Mucosa of gallbladder (tissue), 1 donor: ENCODE measurements around the gene ERF. TPM values are rescaled to one million over a fixed set of nuclear protein-coding genes. Genes with fewer than 3 reads are reported as not detected.
A peak's percentile ranks its signal among the peaks of the same experiment; 100 is the strongest.

ENCODE experiments used
- DNase-seq: peaks from one replicate; pipeline ENCODE4 v3.0.0-alpha.2; 2020; ENCODE audit warnings: low spot score
- total RNA-seq: library from RNA; stranded (reverse); gene quantifications from one replicate; pipeline ENCODE4 v1.2.1, GENCODE V29; 2021
- donor health status: DM: no; HTN: no; CAD: no.

Gene ERF
- total RNA-seq, 1 donor from 2014 or later: 68.3 TPM

DNA sequence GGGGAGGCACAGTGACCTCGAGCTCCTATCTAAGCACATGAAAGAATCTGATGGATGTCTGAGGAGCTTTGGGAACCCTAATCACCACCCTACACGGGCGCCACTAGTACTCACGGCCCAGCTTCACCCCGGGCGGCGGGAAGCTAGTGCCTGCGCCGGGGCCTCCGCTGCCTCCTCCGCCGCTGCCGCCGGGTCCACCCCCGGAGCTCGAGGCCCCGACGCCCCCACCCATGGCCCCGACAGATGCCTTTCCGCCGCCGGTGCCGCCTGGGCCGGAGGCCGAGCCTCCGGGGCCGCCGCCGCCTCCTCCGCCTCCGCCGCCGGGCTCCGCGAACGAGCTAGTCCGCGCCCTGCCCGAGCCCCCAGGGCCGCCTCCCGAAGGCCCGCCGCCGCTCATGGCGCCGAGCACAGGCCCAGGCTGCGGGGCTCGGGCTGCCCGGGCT, 12.8 kb downstream of the ERF start:
- no peak for DNase-seq

- DNase-seq: no peak
Observed at GRCh38 chr19:42241279-42241678, 13.6 kb downstream of the ERF start.

GRCh38 chr19:42239544-42240220, 15.2 kb downstream of the ERF start:
- DNase-seq: no peak

DNA sequence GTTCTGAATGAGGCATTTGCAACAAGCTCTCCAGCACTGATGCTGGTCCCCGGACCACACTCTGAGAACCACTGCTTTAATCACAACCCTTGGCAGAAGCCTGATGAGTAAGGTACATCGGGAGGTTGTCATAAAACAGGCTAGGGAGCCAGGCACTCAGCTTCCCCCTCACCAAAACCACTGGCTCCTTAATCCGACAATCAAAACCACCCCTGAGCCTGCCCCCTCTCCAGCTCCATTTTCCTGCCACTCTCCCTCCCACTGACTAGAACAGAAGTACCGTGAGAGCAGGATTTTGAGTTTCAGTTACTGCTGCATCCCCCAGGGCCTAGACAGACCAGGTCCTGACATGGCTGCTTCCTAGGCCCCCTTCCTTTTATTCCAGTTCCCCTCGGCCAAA, 19.7 kb downstream of the ERF start:
- DNase-seq: no peak

DNA sequence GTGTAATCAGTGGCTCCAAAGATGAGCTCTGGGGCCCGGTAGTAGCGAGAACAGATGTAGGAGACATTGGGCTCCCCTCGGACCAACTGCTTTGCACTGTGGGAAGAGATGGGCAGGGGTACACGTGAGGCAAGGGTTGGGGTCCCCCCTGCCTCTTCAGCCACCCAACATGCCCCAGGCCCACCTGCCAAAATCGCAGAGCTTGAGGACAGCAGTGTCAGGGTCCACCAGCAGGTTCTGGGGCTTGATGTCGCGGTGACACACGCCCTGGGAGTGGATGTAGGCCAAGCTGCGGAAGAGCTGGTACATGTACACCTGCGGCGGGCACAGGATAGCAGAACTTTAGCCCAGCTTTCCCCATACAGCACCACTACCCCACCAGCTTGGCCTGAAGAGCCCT, 20.6 kb downstream of the ERF start:
- no peak for DNase-seq

GRCh38 chr19:42233678-42234292, 21.1 kb downstream of the ERF start:
- no peak for DNase-seq

DNA sequence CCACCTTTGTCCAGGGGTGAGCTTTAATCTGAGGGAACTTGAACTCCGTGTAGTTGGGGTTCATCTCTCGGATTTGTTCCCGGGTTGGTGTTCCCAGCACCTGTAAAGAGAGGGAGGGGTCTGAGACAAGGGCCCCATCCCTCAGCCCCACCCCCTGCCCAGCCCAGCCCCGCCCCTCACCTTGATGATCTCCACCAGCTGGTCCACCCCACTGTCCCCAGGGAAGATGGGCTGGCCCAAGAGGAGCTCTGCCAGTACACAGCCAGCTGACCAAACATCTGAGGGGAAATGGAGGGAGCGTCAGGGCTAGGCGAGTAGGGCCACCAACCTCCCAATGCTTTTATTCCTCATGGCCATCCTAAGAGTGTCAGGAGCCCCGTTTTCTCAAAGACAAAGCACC, 21.8 kb downstream of the ERF start:
- DNase-seq: no peak

GRCh38 chr19:42232435-42232834, 22.5 kb downstream of the ERF start:
- DNase-seq: no peak

GRCh38 chr19:42230571-42230970, 24.4 kb downstream of the ERF start:
- no peak for DNase-seq

DNA sequence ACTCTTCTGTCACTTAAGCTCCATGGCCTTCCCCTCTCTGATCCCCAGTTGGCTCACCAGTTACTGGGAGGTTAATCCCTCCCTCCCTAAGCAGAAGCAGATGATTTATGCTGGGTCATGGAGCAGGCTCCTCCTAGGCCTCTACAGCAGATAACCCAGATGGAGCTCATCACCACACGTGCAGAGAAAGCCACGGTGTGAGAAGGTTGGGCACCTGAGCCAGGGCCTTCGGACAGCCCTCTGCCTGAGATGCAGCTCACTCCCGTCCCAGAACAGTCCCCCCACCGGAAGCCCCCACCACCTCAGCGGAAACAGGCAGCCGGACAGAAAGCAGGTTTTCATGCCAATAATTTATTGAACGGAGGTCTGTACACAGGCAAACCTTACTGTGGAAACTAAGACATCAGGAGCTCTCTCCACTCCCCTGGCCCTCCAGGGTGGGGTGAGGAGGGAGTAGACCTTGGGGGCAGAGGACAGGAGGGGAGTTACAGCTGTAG, 25.0 kb downstream of the ERF start:
- no peak for DNase-seq

DNA sequence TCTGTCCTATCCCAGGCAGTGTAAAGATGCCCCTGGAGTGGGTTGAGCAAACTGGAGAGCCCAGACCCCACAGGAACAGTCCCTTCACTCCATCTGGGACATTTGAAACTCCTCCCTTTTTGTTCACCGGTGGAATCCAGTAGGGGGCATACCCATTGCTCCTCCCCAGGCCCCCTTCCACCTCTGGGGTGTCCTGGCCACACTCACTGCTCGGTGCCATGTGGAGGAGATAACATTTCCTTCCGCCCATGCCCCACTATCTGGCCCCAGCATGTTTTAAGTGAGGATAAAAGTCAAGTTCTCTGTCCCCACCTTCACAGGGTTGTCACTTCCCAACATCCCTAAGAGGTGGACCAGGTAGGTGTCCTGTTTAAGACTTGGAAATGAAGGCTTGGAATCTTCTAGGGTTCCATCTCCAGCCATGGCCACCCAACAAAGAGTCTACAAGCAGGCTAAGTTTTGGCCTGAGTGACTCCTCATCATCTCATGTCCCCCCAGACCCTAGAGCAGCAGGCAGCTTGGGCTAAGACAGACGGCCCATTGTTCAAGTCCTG, 25.6 kb downstream of the ERF start:
- DNase-seq: no peak

GRCh38 chr19:42228641-42229040, 26.3 kb downstream of the ERF start:
- no peak for DNase-seq

GRCh38 chr19:42226886-42227285, 28.0 kb downstream of the ERF start:
- DNase-seq: no peak

GRCh38 chr19:42225718-42226292, 29.1 kb downstream of the ERF start:
- no peak for DNase-seq

- no peak for DNase-seq
Observed at GRCh38 chr19:42224940-42225717, 29.8 kb downstream of the ERF start.

GRCh38 chr19:42220751-42221097, 34.2 kb downstream of the ERF start:
- DNase-seq: no peak

DNA sequence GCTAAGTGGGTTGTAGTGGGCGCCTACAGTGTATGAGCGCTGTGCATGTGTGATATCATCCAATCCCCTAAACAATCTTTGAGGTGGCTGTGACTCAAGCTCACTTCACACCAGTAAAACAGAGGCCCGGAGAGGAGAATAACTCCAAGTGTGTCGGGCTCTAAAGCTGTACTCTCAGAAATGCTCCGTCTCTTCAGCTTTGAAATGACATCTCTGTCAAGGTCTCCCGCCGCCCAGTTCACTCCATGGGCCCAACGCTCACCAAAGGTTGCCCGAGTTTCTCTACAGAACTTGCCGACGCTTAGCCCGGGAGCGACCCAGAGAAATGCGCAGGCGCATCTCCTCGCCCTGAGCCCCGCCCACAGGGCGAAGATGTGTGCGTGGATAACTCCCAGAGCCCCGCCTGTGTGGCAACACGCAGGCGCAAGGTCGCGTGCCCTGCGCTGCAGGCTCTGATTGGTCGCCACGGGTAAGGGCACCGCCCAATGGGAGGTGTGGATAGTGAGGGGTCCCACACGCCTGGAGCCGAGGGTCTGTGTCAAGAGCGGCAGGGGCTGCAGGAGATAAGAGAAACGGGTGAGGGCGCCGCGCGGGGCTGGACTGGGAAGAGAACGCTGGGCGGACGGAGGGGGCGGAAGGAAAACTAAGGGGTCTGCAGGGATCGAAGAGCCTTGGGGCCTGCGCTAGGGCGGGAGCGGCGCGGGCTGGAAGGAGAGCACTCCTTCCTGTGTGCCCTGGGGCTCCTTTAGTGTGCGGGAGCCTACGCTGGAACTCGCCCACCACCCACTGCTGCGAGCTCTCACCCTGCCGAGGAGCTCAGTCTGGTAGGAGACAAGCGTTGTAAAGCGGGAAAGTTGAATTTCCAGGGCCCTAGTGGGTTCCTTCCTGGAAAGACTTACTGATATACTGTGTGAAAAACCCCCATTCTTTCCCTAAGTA, 34.8 kb downstream of the ERF start, which contains the start of gene ZNF526:
Gene ZNF526, plus strand, starts transcription at position 501 of the 939 bp plus-strand sequence. CDS start 4,092 bp downstream, outside the sequence.
- DNase-seq: peak; percentile 97

DNA sequence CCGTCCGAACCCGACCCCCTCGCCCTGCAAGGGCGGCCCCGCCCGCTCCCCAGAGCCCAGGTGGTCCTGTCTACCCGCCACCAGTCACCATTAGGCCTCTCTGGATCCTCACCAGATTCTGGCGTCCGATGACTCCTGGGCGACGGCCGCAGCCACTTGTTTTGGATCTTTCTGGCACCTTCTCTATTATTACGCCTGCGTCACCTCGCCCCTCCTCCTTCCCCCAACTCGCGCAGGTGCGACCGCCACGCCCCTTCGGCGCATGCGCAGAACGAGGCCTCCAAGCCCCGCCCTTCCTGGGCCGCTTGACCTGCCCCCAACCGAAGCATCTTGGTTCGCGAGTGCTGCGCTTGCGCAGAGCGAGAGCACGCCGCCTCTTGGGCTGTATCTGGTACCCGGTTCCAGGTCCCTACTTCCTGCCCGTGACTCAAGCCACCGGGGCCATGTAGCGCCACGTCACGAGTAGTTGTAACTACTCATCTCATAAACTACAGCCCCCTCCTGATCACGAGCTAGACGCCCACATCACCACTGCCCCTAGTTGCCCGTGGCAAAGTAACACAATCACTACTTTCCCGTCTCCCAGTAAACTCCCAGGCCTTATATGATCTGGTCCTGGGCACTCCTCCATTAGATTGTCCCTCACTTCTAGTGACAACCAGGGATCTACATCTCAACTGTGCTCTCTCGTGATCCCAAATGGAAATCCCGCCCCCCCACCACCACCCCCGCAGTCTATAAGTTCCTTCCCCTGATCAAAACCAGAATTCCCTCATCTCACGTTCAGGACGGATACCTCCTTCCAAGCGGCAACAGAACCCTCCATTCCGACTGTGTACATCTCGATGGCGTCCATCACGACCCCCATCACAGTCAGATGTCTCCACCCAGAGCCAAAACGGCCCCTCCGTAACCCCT, 37.1 kb downstream of the ERF start, which contains the start of gene DEDD2:
Gene DEDD2, minus strand, starts transcription at position 158 of the 918 bp plus-strand sequence. CDS start 670 bp downstream, outside the sequence.
- peak; percentile 99 for DNase-seq

DNA sequence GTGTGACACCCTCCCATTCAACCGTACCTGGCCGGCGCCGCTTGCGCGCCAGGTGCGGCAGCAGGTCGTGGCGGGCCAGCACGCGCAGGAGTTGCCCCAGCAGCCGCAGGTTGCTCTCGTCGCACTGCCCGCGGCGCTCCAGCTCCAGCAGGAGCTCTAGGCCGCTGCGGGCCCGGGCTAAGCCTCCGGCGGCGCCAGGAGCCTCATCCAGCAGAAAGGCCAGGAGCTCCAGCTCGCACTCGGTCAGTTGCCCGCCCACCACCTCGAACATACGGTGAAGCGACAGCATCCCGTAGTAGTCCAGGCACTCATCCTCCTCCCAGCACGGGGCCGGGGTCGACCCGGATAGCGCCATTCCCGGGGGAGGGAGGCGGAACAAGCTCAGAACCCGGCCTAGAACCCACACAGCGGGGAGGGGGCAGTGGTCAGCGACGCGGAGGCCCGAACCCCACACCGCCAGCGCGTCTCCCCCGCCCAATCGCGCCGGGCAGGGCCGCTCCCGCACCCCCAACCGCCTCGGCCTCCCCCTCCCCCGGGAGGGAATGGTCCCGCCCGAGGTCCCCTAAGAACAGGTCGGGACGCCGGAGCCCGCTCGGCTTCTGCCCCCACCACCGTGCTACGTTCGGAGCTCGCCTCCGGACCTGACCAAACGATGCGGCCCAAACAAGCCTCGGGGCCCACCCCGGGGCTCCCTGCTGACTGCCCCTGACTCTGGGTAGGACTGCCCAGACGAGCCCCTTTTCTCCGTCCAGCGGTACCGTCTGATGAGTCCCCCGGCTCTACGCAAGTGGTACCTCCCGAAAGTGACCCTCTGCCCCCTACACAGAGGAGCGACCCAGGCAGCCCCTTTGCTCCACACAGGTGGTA, 38.0 kb downstream of the ERF start:
- no peak for DNase-seq
